DOHH2 (cell line): ENCODE results near the gene EFNA5.

Source experiments
- H3F3A ChIP-seq: fragments of 200-600 bp; sonication (generic), shearing (Covaris generic); 2 replicates; pipeline ENCODE4 v1.6.0; 2016; ENCODE audit warnings: antibody characterized with exemption, mild to moderate bottlenecking; ENCODE audit not compliant: control insufficient read depth, insufficient read depth
- H3K27ac ChIP-seq: fragments of 200-600 bp; sonication (generic); 2 replicates; pipeline ENCODE4 v1.5.1; 2014; ENCODE audit warnings: low read depth, mild to moderate bottlenecking, low read length, moderate library complexity
- H3K27me3 ChIP-seq: fragments of 200-600 bp; sonication (generic); 2 replicates; pipeline ENCODE4 v1.6.1; 2014; ENCODE audit warnings: mild to moderate bottlenecking, low read length, mixed read lengths; ENCODE audit not compliant: control insufficient read depth
- H3K36me3 ChIP-seq: fragments of 200-600 bp; sonication (generic); 2 replicates; pipeline ENCODE4 v1.6.1; 2014; ENCODE audit warnings: mild to moderate bottlenecking, low read length, moderate library complexity, mixed read lengths; ENCODE audit not compliant: control insufficient read depth
- H3K4me1 ChIP-seq: fragments of 200-600 bp; sonication (generic); 2 replicates; pipeline ENCODE4 v1.6.1; 2014; ENCODE audit warnings: mild to moderate bottlenecking, low read length, mixed read lengths; ENCODE audit not compliant: control insufficient read depth
- H3K4me2 ChIP-seq: fragments of 200-600 bp; sonication (generic); 2 replicates; pipeline ENCODE4 v1.6.0; 2014; ENCODE audit warnings: mild to moderate bottlenecking, low read length, moderate library complexity
- H3K4me3 ChIP-seq: fragments of 200-600 bp; sonication (generic); 2 replicates; pipeline ENCODE4 v1.5.1; 2014; ENCODE audit warnings: mild to moderate bottlenecking, low read length, mixed read lengths
- H3K79me2 ChIP-seq: fragments of 200-600 bp; sonication (generic); 2 replicates; pipeline ENCODE4 v1.6.1; 2014; ENCODE audit warnings: mild to moderate bottlenecking, low read length, mixed read lengths; ENCODE audit not compliant: control insufficient read depth
- H3K9me2 ChIP-seq: fragments of 200-600 bp; sonication (generic); replicated peaks from 2 replicates; pipeline ENCODE4 v1.6.1; 2014; ENCODE audit warnings: mild to moderate bottlenecking, low read length, mixed read lengths; ENCODE audit not compliant: control insufficient read depth
- H3K9me3 ChIP-seq: fragments of 200-600 bp; sonication (generic); 2 replicates; pipeline ENCODE4 v1.6.1; 2014; ENCODE audit warnings: antibody characterized with exemption, low read length, mixed read lengths; ENCODE audit not compliant: control insufficient read depth, insufficient read depth
- H4K20me1 ChIP-seq: fragments of 200-600 bp; sonication (generic); 2 replicates; pipeline ENCODE4 v1.6.0; 2014; ENCODE audit warnings: low read depth, mild to moderate bottlenecking, antibody characterized with exemption, low read length, moderate library complexity; ENCODE audit not compliant: control insufficient read depth, insufficient read depth
- EZH2phosphoT487 ChIP-seq: fragments of 200-600 bp; sonication (generic); IDR thresholded peaks from 2 replicates; pipeline ENCODE4 v1.6.1; 2017; ENCODE audit warnings: borderline replicate concordance, mild to moderate bottlenecking, antibody characterized with exemption, low read length, moderate library complexity, mixed read lengths
- TF ChIP-seq, protein P1 (sequence below): fragments of 200-600 bp; sonication (generic); IDR thresholded peaks from one replicate; pipeline ENCODE4 v1.5.1; 2014; ENCODE audit warnings: antibody characterized with exemption, mild to moderate bottlenecking, low read depth, low read length; ENCODE audit not compliant: poor library complexity, severe bottlenecking

The EFNA5 gene

GRCh38 chr5:107671742-107672210 lies 1.0 kb upstream of the EFNA5 start:
- Histone ChIP-seq H3K27ac (no peak overlapping the region), H3K4me2 (no peak overlapping the region; the same call in 1 of the 2 replicates), H3K4me1 (peaks cover 6% of the 10 kb centered on the region), H3K79me2 (no peaks in the 10 kb centered on the region), H3K9me2 (no peaks in the 10 kb centered on the region), H3K9me3 (no peaks in the 10 kb centered on the region), H4K20me1 (no peaks in the 10 kb centered on the region), H3K36me3 (no peaks in the 10 kb centered on the region), H3F3A (no peaks in the 10 kb centered on the region), H3K4me3 (no peak overlapping the region), H3K27me3 (peaks cover 31% of the 10 kb centered on the region)
- no peak for TF ChIP-seq EZH2phosphoT487
- TF ChIP-seq, protein P1, sequence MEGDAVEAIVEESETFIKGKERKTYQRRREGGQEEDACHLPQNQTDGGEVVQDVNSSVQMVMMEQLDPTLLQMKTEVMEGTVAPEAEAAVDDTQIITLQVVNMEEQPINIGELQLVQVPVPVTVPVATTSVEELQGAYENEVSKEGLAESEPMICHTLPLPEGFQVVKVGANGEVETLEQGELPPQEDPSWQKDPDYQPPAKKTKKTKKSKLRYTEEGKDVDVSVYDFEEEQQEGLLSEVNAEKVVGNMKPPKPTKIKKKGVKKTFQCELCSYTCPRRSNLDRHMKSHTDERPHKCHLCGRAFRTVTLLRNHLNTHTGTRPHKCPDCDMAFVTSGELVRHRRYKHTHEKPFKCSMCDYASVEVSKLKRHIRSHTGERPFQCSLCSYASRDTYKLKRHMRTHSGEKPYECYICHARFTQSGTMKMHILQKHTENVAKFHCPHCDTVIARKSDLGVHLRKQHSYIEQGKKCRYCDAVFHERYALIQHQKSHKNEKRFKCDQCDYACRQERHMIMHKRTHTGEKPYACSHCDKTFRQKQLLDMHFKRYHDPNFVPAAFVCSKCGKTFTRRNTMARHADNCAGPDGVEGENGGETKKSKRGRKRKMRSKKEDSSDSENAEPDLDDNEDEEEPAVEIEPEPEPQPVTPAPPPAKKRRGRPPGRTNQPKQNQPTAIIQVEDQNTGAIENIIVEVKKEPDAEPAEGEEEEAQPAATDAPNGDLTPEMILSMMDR, result no peak

GRCh38 chr5:107670087-107670931 lies 428 bp downstream of the EFNA5 start:
- Histone ChIP-seq H3K27me3 (peaks cover 31% of the 10 kb centered on the region), H3K4me1 (peaks cover 6% of the 10 kb centered on the region), H4K20me1 (no peaks in the 10 kb centered on the region), H3K4me2 (no peak overlapping the region), H3K27ac (no peak overlapping the region), H3K36me3 (no peaks in the 10 kb centered on the region), H3F3A (no peaks in the 10 kb centered on the region), H3K4me3 (no peak overlapping the region), H3K9me2 (no peaks in the 10 kb centered on the region), H3K79me2 (no peaks in the 10 kb centered on the region), H3K9me3 (no peaks in the 10 kb centered on the region)
- no peak for TF ChIP-seq EZH2phosphoT487
- TF ChIP-seq, protein P1, result no peak

DNA sequence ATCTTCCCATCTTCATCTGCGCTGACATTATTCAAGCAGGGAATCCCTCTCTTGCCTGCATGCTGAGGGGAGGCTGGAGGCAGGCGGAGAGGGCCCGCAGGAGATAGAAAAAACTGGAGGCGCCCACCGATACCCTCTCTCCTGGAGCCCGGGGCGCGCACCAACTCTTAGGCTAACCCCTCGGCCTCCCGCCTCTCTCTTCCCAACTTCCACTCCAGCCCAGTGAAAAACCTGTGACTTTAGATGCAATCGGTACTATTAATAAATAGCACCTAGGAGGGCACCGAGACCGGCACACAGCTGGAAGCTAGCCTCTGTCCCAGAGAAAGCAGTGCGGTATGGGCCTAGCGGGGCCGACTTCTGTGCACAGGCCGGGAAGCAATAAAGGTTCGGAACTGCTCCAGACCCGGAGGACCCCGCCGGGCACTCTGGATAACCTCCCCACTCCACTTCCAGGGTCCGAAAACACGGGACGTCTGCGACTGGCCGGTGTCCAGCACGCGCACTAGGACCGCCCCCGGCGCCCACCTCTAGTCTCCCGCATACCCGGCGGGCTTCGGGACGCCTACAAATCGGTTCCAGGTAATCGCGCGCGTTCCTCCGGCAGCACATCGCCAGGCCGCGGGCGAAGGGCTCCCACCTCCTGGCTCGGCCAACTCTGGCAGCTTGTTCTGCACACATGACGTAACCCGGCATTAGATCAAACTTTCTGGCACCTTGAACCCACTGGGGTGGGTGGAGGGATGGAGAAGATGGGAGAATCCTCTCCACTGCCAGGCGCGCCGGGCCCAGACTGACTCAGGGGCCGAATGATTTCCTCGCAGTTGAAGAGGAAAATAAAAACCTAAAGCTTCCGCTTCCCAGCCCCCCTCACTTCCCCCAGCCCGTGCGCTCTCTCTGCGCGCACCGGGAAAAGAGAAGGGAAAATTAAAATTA lies 1.4 kb downstream of the EFNA5 start:
- Histone ChIP-seq H3K4me3 (no peak overlapping the region), H3K79me2 (no peaks in the 10 kb centered on the region)

More for the DNA sequence above, 1.4 kb downstream of the EFNA5 start:
- Histone ChIP-seq H3F3A (no peaks in the 10 kb centered on the region), H3K4me2 (no peak overlapping the region), H3K36me3 (no peaks in the 10 kb centered on the region), H3K4me1 (peaks cover 6% of the 10 kb centered on the region), H4K20me1 (no peaks in the 10 kb centered on the region), H3K9me3 (no peaks in the 10 kb centered on the region), H3K9me2 (no peaks in the 10 kb centered on the region), H3K27me3 (peaks cover 31% of the 10 kb centered on the region), H3K27ac (no peak overlapping the region)
- TF ChIP-seq, protein P1, result no peak
